GM19240 (cell line): ENCODE measurements around the gene COG2.
"Not testable (repeated sequence)": the region's sequence is repeated elsewhere in the genome, so short reads cannot be mapped to it uniquely, and the experiment has no call there.

Experiments
- DNase-seq: peaks from one replicate; pipeline ENCODE4 v3.0.0; 2011; ENCODE audit warnings: low spot score; ENCODE audit not compliant: insufficient read length

COG2 gene

DNA sequence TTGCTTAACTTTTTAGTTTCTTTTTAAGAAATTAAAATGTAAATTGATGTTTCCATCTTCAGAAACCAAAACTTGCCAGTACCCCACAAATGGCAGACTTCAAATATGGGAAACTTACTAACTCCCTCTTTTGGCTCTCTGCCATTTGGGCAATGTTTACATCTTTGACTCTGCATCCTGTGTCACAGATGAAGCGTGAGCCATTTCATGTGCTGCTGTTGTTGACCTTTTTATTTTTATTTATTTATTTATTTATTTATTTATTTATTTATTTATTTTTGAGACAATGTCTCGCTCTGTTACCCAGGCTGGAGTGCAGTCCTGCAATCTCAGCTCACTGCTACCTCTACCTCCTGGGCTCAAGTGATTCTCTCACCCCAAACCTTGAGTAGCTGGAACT, 16.0 kb upstream of the COG2 start:
- DNase-seq, result no peak

DNA sequence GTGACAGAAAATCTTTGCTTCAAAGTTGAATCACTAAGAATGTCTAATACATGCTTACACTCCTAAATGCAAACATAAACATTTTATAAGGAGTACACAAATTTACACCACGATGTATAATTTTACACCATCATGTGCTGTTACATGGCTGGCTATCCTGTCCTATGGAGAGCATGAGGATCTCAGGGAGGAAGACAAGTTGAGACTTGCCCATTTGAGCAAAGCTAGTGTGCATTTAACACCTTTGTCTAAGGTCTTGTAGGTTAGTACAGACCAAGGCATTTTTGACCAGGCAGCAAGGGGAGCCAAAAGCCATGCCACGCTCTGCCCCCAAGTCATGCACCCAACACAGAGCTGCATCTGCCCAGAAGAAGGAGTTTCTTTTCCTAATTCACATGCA, 14.5 kb upstream of the COG2 start:
- DNase-seq, result no peak

DNA sequence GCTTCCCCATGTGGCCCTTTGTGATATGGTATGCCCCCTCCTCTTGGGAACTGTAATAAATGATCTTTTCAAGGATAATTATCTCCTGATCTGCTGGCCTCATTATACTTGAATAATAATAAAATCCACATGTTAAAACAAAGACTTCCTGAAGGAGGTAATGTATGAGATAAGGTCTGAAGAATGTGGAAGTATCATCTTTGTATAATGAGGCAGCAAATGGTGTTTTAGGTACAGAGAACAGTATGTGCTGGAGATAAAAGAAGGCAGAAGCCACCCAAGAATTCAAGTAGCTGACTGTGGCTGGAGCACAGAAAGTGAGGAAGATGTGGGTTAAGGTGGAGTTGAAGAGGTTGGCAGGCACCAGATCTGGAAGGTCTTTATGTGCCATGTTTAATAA, 12.8 kb upstream of the COG2 start:
- no peak for DNase-seq

DNA sequence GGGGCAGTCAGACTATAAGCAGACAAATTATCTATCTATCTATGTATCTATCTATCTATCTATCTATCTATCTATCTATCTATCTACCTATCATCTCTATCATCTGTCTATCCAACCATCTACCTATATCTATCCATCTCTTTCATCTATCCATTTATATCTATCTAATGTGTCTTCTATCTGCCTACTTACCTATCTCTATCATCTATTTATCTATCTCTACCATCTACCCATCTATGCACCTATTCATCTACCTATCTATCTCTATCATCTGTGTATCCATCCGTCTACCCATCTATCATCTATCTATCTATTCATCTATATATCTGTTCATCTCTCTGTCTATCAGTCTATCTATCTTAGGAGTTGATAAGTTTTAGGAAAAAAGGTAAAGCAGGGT, 10.8 kb upstream of the COG2 start:
- DNase-seq, result no peak

DNA sequence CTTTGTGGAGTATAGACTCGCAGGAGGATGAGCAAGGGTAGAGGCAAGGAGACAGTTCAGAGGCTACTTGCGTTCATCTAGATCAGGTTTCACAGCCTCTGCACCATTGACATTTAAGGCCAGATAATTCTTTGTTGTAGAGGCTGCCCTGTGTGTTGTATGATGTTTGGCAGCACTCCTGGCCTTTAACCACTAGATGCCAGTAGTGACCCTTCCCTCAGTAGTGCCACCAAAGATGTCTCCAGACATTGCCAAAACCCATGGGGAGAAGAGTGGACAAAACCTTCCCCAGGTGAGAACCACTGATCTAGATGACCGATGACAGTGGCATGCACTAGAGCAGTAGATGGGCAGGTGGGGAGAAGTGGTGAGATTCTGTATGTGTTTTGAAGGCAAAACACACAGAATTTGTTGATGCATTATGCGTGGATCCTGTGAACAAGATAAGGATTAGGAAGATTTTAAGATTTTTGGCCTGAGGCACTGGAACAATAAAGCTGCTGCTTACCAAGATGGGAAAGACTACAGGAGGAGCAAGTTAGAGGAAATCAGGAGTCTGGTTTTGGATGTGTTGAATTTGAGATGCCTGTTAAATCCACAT, 9.9 kb upstream of the COG2 start:
- DNase-seq, result no peak

DNA sequence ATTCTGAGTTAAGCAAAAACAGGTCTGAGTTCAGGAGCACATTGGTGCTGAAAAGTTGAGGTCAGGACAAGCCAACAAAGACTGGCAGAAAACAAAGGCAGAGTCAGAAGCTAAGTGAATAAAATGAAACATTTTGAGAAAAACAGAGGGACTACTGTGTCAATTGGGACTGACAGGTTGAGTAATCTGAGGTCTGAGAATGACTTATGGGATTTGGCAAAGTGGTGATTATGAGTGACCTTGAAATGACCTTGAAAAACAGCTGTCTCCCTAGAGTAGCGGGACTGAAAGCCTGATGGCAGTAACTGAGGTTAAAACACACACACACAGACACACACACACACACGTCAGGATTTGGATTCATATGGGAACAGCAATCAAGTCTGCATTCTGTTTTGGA, 8.8 kb upstream of the COG2 start:
- no peak for DNase-seq

DNA sequence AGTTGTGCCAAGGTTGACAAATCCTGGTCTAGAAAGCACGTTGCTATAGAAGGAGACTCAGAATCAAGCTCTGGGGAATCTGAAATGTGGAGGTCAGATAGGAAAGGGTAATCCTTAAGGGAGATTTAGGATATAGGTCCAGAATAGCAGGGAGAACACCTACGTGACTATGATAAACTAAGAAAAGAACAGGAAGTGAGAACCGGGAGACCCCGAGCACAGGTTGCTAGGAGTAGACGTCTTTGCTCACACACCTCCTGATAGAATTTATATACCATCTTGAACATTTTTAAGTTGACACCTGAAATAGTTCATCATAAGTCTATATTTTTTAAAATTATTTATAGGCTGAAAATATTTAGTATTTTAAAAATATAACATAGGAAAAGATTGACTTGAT, 7.9 kb upstream of the COG2 start:
- no peak for DNase-seq

DNA sequence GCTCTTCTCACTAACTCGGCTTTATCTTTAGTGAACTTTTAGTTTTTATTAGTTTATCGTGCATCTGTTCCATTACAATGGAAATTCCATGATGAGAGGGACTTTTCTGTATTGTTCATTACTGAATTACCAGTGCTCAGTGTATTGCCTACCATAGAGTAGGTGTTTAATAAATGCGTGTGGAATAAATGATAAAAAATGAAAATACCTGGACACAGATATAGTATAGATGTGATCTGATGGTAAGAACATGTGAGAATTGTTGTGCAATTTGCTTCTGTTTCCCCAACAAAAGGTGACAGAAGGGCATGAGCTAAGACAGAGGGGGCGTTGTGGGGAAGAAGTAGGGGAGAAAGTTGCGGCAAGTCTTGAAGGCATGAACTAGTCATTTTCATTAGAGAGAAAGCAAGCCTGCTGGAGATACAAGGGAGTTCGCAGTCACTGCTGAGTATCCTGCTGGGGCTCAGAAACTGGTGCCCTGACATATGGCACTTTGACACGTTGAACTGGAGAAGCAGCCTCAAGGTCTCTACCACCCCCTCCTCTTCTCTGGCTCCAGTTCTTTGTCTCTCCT, 5.6 kb upstream of the COG2 start:
- no peak for DNase-seq

DNA sequence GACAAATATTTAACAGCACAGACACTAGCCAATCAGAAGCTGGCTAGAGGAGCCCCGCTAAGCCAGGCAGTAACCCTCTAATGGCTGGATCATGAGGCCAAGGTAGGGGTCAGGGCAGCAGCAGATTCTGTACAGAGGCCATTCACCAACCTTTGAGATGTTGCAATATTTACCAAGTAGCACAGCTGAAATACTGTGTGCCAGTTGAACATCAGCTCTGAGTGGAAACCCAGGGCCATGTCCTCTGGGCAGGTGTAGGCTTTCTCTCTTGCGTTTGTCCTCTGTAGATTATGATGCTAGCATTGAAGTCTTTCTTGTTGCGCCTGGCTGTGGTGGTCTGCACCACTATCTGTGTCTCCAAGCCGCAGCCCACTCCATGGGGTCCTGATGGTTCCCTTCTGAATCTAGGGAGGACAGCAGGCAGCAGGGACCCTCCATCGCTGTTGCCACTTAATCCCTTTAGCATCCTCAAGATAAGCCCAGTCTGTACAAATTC, 2.5 kb upstream of the COG2 start:
- no peak for DNase-seq

DNA sequence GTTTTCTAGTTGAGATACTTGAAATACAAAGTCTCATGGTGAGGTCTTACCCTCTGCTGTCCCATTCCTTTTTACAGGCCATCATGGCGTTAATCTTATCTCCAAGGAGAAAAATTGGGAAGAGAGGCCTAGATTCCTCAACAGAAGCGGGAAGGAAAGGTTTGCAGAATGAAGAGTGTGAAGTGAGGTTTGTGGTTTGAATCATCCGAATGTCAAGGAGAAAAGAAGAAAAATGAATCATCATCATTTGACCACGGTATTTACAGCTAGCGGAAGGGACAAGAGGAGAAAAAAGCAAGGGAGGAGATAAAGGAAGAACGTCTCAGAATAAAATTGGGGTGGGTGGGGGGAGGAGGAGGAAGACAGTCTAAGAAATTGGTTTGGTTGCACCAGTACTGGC, 935 bp upstream of the COG2 start:
- no peak for DNase-seq

DNA sequence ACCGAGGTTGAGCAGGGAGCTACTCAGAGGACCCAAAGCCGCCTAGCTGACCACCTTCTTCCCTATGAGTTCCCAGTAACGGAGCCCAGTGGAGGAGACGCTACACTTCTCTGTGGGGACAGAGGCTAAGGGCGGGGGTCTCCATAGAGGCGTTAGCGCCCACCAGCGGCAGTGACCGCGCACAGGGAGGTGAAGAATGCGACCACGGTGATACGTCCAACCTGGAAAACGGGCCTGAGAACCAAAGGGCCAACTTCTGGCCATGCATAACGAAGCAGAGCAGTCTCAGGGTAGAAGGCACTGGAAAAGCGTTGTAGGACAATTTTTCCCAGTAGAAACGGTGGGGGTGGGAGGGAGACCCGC, 400 bp upstream of the COG2 start:
- DNase-seq, result no peak

DNA sequence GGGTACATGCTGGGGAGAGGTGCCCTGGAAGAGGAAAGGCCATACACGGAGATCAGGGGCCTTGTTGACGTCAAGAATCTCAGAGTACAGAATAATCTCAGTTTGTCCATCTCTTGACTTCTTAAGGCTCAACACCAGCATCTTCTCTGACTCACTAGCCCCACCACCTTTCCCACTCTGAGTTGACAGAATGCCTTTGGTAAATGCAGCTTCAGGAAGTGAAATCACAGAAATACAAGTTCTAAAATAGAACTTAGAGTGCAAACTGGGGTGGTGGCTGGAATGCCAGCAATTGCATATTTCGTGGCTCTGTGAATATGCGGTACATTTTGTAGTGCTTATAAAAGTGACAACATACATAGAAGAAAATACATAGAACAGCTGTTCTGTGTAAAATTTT, 1.6 kb downstream of the COG2 start:
- DNase-seq, result no peak

DNA sequence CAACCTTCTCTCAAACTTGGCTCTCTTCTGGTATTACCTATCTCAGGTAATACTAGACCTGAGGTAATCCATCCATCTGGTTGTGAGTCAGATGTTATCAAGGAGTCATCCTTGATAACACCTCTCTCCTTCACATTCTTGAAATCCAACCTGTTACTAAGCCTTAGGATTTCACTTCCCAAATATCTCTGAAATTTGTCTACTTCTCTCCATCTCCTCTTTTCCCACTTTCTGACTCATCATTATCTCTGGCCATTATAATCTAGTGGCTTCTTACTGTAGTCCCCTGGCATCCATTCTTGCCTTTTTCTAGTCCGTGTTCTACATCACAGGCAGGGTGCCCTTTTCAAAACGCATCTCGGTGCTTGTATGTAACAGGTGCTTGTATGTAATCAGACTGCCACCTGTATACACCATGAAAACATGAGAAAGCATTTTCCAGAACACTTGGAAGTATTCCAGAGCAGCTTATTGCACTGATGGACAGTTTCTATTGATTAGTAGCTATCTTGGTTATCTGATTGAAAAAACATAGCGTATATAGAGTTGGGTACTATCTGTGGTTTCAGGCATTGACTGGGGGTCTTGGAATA, 4.5 kb downstream of the COG2 start:
- no peak for DNase-seq

DNA sequence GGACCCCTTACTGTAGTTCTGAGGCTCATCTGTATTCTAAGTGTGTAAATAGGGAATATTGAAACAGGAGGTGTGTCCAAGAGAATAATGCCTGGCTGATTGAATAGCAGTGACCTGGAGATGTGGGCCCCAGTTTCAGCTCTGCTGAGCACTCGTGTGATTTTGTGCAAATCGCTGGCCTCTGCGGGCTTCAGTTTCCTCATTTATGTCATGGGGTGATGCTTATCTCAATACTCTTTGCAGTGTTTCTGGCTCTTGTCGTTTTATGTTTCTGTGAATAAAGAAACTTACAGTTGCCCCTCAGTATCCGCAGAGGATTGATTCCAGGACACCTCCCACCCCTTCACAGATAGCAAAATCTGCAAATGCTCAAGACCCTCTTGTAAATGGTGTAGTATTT, 5.0 kb downstream of the COG2 start:
- DNase-seq, result no peak

DNA sequence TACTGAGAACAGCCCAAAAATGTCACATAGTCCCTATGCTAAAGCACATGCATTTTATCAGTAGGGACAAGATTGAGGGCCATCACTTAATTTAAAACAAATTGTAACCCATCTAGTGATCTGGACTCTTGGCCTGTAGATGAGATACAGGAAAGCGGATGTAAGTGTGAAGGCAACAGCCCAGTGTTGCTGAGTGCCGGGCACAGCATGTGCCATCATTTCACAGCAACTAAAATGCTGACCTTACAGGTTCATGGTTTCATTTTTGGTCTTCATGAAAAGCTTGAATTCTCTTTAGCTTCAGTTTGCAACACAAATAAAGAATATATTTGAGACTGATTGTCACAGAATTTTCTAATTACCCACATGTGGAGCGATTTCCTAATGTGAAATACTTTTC, 5.8 kb downstream of the COG2 start:
- DNase-seq, result no peak

DNA sequence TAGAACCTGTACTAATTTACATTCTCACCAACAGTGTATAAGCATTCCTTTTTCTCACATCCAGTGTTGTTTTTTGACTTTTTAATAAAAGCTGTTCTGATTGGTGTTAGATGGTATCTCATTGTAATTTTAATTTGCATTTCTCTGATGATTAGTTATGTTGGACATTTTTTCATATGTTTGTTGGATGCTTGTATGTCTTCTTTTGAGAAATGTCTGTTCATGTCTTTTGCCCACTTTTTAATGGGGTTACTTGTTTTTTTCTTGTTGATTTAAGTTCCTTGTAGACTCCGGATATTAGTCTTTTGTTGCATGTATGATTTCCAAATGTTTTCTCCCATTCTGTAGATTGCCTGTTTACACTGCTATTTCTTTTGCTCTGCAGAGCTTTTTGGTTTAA, 8.0 kb downstream of the COG2 start:
- no peak for DNase-seq

DNA sequence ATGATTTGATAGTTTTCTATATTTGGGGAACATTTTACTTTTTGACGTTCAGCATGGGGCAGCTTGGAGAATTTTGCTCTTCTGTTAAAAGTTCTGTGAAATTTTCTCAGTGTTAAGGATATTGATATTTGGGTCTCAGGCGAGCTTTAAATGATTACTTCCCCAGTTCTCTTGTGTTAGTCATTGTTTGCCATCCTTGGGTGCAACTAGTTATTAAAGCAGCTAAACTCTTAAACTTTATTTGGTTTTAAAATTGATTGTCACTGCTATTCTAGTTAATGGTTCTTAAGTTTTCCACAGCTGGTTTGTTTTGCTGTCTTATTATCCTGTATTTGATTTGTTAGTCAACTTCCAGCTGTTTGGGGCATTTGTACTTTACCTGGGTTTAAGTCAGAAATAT, 9.0 kb downstream of the COG2 start:
- DNase-seq, result no peak

DNA sequence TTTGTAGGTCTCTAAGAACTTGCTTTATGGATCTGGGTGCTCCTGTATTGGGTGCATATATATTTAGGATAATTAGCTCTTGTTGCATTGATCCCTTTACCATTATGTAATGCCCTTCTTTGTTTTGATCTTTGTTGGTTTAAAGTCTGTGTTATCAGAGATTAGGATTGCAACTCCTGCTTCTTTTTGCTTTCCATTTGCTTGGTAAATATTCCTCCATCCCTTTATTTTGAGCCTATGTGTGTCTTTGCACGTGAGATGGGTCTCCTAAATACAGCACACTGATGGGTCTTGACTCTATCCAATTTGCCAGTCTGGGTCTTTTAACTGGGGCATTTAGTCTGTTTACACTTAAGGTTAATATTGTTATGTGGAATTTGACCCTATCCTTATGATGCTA, 14.4 kb downstream of the COG2 start:
- not testable (repeated sequence) for DNase-seq

DNA sequence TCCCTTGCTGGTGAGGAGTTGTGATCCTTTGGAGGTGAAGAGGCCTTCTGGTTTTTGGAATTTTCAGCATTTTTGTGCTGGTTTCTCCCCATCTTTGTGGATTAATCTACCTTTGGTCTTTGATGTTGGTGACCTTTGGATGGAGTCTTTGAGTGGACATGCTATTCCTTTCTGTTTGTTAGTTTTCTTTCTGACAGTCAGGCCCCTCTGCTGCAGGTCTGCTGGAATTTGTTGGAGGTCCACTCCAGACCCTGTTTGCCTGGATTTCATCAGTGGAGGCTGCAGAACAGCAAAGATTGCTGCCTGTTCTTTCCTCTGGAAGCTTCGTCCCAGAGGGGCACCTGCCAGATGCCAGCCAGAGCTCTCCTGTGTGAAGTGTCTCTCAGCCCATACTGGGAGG, 15.8 kb downstream of the COG2 start:
- DNase-seq, result not testable (repeated sequence)

DNA sequence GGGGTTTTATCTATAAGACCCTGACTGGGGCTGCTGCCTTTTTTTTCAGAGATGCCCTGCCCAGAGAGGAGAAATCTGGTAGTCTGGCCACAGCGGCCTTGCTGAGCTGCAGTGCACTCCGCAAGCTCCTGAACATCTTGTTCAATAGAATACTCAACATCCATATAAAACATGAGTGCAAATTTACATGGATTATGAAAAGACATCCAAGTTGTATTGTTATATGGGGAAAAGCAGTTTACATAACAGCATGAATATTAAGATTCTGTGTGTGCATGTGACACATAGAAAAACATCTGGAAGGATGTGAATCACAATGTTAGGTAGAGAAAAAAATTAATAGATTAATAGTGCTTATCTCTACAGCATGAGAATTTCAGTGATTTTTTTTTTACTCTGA, 16.4 kb downstream of the COG2 start:
- no peak for DNase-seq

DNA sequence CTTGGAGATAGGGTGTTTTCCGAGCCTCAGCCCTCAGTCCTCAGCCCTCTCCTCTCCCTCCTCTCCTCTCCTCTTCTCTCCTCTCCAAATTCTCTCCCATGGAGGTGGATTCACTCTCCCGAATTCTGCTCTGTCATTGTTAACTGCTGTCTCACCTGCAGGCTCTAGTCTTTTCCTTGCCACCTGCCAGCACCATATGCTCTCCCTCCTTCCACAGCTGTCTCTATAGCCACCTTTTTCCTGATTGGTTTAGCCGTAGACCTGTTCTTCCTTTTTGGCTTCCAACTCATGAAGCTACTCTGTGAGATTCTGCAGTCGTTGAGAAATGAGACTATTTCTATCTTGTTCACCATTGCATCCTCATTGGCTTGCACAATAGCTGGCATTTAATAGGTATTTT, 19.7 kb downstream of the COG2 start:
- no peak for DNase-seq

DNA sequence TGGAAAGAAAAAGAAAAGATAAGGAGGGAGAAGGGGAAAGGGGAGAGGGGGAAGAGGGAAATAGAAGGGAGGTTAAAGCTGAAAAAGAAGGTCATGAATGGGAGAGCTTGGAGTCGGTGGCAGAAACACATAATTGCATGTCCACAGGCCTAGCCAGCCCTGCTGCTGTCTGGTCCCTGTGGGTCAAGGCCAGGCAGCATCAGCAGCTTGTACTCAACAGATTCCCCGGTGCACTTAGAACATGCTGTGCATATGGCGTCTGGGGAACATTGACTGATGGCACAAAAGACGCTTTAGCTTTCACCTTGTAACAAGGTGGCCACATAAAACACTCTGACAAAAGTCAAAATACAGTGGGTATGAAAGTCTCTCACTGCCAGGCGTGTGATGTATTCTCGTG, 25.9 kb downstream of the COG2 start:
- DNase-seq, result no peak

DNA sequence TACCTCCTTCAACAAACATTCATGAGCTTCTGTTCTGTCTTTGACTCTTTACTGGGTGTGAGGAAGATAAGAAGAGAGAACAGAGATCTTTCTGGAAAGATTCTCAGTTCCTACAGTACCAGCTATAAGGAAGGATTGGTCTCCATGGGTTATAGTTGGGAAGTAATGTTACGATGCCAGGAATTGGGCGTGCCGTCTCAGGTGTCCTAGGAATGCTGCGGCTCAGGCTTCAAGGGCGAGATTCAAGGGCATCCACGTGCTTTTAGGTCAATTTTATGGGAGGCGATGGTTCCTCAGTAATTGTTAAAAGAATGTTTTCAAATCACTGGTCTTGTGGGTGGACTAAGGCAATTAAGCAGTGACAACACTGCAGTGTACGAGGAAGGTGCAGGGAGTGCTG, 27.3 kb downstream of the COG2 start:
- DNase-seq, result no peak
